ENCODE results near the gene PACS1.

DNA sequence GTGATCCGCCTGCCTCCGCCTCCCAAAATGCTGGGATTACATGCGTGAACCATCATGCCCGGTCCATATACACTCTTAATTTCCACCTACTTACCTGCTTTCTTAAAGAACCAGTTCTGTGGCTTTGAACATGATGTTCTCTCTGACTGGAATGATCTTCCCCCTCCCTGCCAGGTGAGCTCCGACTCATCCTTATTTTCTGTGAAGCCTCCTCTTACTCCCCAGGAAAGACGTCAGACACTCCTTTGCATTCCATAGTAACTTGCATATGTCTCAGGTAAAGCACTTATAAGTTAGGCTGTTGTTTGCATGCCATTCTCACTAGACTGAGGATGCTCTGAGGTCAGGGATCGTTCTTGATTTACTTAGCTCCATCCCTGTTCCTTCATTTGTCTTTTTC is 106.6 kb downstream of the PACS1 start:
- TF ChIP-seq SIN3A (IDR thresholded peaks at IDR 0.05; ENCODE audit: borderline replicate concordance, insufficient read depth, low read length): no peak
- no peak for TF ChIP-seq POLR2AphosphoS5 (IDR thresholded peaks at IDR 0.05; ENCODE audit: low read depth, low read length)

Measured in PFSK-1 (cell line).